LHCN-M2 (cell line): ENCODE results near the gene KRTAP20-3. TPM values are rescaled to one million over a fixed set of nuclear protein-coding genes. Genes with fewer than 3 reads are reported as not detected.

Experiments used
- DNase-seq: peaks from one replicate; pipeline ENCODE4 v3.0.0-alpha.2; 2012; ENCODE audit warnings: low read depth
- total RNA-seq: library from RNA; depleted of rRNA; stranded (reverse); fragments of >200 nt; gene quantifications from 2 replicates; pipeline ENCODE4 v1.2.3, GENCODE V29; 2014; rRNA removed

Gene KRTAP20-3
- total RNA-seq, 1 experiment from 2014 or later: not detected

DNA sequence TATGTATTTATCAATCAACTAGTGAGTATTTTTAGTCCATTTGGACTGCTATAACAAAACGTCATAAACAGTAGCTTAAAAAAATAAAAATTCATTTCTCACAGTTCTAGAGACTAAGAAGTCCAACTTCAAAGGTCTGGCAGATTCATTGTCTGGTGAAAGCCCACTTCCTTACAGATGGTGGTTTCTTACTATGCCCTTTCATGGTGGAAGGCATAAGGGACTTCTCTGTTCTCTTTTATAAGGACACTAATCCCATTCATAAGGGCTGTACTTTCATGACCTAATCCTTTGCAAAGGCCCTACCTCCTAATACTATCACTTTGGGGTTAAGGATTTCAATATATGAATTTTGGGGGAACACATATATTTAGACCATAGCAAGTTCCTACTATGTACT lies 37.9 kb downstream of the KRTAP20-3 start:
- no peak for DNase-seq

DNA sequence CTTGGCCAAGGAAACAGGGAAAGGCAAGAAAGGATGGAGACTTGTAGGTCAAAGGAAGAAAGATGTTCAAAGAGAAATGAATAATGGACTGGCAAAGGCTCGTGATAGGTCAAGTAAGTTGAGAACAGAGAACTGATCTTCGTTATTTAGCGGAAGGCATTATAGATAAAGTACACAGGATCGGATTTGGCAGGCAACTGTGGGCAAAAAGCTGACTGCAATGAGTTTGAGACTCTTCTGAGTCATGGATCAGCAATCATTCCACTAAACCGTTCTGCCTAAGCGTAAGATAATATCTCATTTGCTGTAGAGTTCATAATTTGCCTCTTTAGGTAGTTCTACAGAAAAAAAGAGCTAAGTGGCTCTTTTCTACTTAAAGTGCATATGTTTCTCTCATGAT lies 41.8 kb downstream of the KRTAP20-3 start:
- no peak for DNase-seq

DNA sequence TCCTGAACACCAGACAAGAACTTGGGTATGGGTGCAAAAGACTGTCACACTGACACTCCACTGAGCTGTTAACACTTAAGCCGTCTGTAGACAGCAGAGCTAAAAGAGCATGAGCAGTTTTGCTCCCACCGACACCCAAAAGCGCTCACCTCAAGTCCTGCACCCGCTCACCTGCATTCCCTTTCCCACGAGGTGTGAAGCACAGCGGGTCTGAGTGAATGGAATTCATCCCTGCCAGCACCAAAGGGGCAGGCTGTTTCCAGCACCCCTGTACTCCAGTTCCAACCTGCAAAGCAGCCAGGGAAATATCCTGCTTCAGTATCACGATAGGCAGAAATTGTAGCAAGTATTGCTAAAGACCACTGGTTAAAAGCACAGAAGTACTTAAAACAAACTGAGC lies 47.2 kb downstream of the KRTAP20-3 start:
- no peak for DNase-seq

Other genes starting within 250 kb of the KRTAP20-3 start
- gene KRTAP13-1, start 246.8 kb upstream of the KRTAP20-3 start, total RNA-seq: not detected in 2 replicates
- not detected in 2 replicates for gene KRTAP13-3, start 216.9 kb upstream of the KRTAP20-3 start, total RNA-seq
- not detected in 2 replicates for gene KRTAP13-4, start 212.6 kb upstream of the KRTAP20-3 start, total RNA-seq
- not detected in 2 replicates for gene KRTAP15-1, start 202.6 kb upstream of the KRTAP20-3 start, total RNA-seq
- gene KRTAP19-1, start 162.5 kb upstream of the KRTAP20-3 start, total RNA-seq: not detected in 2 replicates
- not detected in 2 replicates for gene KRTAP19-2, start 155.4 kb upstream of the KRTAP20-3 start, total RNA-seq
- not detected in 2 replicates for gene KRTAP19-3, start 150.9 kb upstream of the KRTAP20-3 start, total RNA-seq
- not detected in 2 replicates for gene KRTAP19-4, start 145.7 kb upstream of the KRTAP20-3 start, total RNA-seq
- gene KRTAP19-5, start 140.7 kb upstream of the KRTAP20-3 start, total RNA-seq: not detected in 2 replicates
- gene KRTAP19-6, start 101.0 kb upstream of the KRTAP20-3 start, total RNA-seq: not detected in 2 replicates
- gene KRTAP19-7, start 81.5 kb upstream of the KRTAP20-3 start, total RNA-seq: not detected in 2 replicates
- not detected in 2 replicates for gene KRTAP22-2, start 52.5 kb upstream of the KRTAP20-3 start, total RNA-seq
- not detected in 2 replicates for gene KRTAP6-3, start 50.4 kb upstream of the KRTAP20-3 start, total RNA-seq
- not detected in 2 replicates for gene KRTAP6-2, start 44.0 kb upstream of the KRTAP20-3 start, total RNA-seq
- gene KRTAP22-1, start 41.8 kb upstream of the KRTAP20-3 start, total RNA-seq: not detected in 2 replicates
- gene KRTAP6-1, start 28.9 kb upstream of the KRTAP20-3 start, total RNA-seq: not detected in 2 replicates
- not detected in 2 replicates for gene KRTAP20-1, start 26.4 kb upstream of the KRTAP20-3 start, total RNA-seq
- gene KRTAP20-4, start 22.2 kb upstream of the KRTAP20-3 start, total RNA-seq: not detected in 2 replicates
- not detected in 2 replicates for gene KRTAP20-2, start 7.7 kb upstream of the KRTAP20-3 start, total RNA-seq
- gene KRTAP21-3, start 75.9 kb downstream of the KRTAP20-3 start, total RNA-seq: not detected in 2 replicates
- not detected in 2 replicates for gene KRTAP21-2, start 104.4 kb downstream of the KRTAP20-3 start, total RNA-seq
- gene KRTAP21-1, start 112.6 kb downstream of the KRTAP20-3 start, total RNA-seq: not detected in 2 replicates
- gene KRTAP8-1, start 170.4 kb downstream of the KRTAP20-3 start, total RNA-seq: not detected in 2 replicates
- not detected in 2 replicates for gene KRTAP7-1, start 186.9 kb downstream of the KRTAP20-3 start, total RNA-seq
- not detected in 2 replicates for gene KRTAP11-1, start 238.7 kb downstream of the KRTAP20-3 start, total RNA-seq